H1 (cell line): Measurements from ENCODE around the gene PID1.

ENCODE experiments used
- POLR2A ChIP-seq, 2 experiments: IDR thresholded peaks; 1 replicate in 1 of 2; 2 replicates in 1 of 2; pipeline ENCODE4 v1.6.1; 2011; ENCODE audit warnings: low read depth in 2 of 2, low read length in 2 of 2, mild to moderate bottlenecking in 2 of 2; ENCODE audit errors: control extremely low read depth in 1 of 2
- TF ChIP-seq, protein P1 (sequence below), 3 experiments: IDR thresholded peaks; 1 replicate in 2 of 3; 2 replicates in 1 of 3; pipeline versions ENCODE4 v1.5.1 to v1.6.1; 2011; ENCODE audit warnings: low read length in 3 of 3, mild to moderate bottlenecking in 3 of 3, inconsistent platforms in 2 of 3, low read depth in 1 of 3, moderate library complexity in 1 of 3; ENCODE audit not compliant: insufficient read depth in 1 of 3; ENCODE audit errors: control extremely low read depth in 1 of 3

DNA sequence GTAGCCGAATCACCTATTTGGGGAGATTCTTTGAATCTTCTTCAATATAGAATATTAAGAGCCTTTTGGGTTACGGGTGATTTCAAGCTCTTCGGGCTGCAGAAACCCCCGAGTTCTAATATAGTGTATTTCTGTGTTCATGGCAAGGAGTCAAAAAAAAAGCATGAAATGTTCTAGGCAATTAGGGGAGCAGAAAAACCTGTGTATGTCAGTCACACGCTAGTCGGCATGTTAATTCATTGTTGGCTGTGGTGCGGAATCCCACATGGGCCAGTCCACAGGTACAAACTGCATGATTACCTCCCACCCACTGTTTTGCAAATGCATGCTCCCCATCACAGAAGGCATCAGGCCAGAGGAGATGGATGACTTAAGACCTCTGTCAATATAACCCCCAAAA, 161.9 kb downstream of the PID1 start:
- TF ChIP-seq, protein P1, sequence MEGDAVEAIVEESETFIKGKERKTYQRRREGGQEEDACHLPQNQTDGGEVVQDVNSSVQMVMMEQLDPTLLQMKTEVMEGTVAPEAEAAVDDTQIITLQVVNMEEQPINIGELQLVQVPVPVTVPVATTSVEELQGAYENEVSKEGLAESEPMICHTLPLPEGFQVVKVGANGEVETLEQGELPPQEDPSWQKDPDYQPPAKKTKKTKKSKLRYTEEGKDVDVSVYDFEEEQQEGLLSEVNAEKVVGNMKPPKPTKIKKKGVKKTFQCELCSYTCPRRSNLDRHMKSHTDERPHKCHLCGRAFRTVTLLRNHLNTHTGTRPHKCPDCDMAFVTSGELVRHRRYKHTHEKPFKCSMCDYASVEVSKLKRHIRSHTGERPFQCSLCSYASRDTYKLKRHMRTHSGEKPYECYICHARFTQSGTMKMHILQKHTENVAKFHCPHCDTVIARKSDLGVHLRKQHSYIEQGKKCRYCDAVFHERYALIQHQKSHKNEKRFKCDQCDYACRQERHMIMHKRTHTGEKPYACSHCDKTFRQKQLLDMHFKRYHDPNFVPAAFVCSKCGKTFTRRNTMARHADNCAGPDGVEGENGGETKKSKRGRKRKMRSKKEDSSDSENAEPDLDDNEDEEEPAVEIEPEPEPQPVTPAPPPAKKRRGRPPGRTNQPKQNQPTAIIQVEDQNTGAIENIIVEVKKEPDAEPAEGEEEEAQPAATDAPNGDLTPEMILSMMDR (IDR thresholded peaks at IDR 0.05; ENCODE audit: control extremely low read depth in 1 of 3, insufficient read depth in 1 of 3, low read depth in 1 of 3, low read length in 3 of 3): no peak
- TF ChIP-seq POLR2A (IDR thresholded peaks at IDR 0.05; ENCODE audit: control extremely low read depth in 1 of 2, low read depth in 2 of 2, low read length in 2 of 2): no peak
